HG03039 (cell line): Measurements from ENCODE around the gene VPS51.

Experiments used
- ATAC-seq: cut with Tn5 transposase; IDR thresholded peaks from one replicate; pipeline ENCODE4 v1.9.1; 2021; ENCODE audit warnings: mild to moderate bottlenecking, moderate library complexity; ENCODE audit not compliant: unreplicated experiment

Gene VPS51

DNA sequence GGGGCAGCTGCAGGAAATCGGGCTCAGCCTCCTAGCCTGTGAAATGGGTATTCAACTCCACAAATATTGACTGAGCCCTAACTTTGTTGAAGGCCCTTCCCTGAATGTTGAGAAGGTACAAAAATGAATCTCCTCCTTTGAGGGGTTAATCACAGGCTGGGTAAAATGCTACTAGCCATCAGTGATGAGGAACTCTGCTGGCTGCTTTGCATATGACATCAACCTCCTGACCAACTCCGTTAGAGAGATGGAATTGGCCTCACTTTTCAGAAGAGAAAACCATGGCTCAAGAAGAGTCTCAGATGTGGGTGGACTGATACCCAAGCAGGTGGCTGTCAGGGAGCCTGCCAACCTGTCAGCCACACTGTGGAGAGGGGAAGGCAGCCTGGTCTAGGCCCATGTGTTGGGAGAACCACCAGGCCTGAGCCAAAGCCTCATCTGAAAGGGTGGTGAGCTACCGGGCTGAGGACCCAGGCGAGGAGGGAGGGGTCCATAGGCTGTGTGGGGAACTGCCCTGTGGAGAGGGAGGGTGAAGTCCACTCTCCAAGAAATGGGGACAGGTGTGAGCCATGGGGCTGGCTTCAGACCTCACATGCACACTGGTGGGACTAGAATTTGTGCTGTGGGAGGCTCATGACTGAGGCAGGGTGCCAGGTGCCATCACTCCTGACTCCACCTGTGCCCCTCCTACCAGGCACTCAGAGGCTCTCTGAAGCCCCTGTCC, 23.9 kb upstream of the VPS51 start:
- no peak for ATAC-seq

DNA sequence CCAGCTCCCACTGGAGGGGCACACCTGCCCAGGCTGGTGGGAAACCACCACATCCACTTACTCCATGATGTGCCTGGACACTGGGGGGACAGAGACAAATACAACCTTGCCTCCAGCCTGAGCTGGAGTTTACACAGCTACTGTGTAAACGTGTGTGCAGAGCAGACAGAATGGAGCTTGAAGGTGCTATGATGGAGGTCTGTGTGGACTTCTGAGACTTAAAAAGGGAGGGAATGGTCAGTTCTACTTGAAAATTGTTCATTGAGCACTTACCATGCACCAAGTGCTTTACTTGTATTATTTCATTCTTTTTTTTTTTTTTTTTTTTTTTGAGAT, 23.4 kb upstream of the VPS51 start:
- ATAC-seq, result no peak

DNA sequence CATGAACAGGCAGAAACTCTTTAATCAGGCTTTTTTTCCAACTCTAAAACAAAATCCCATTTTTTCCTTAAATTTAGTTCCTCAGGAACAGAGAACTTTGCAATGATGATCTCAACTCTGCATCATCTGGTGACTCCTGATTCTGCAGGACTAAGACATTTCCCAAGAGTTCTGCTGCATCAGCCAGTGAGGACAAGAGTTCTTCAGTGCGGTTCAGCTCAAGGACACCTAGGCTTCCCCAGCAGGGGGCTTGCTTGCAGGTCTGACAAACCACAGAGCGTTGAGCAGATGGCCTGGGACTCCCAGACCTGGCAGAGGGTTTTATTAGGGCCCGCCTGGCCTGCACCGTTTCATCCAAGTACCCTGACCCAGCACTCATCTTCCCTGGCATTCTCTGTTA, 18.6 kb upstream of the VPS51 start:
- ATAC-seq, result no peak

DNA sequence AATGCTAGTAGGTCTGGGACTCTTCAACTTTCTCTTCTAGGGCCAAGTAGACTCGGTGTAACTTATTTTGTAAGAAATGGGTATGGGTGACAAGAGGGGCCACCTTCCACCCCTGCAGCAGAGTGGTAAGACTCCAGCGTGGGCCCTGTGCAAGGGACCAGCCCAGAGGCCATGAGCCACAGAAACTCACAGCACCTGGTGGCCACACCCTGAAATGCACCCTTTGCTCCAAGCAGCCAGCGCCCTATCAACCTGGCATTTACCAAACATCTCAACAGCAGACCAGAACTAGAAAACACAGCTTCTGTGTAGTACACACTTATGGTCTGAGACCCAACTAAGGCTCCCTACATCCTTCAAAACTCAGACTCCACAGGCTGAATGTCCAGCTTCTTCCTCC, 17.9 kb upstream of the VPS51 start:
- ATAC-seq, result no peak

DNA sequence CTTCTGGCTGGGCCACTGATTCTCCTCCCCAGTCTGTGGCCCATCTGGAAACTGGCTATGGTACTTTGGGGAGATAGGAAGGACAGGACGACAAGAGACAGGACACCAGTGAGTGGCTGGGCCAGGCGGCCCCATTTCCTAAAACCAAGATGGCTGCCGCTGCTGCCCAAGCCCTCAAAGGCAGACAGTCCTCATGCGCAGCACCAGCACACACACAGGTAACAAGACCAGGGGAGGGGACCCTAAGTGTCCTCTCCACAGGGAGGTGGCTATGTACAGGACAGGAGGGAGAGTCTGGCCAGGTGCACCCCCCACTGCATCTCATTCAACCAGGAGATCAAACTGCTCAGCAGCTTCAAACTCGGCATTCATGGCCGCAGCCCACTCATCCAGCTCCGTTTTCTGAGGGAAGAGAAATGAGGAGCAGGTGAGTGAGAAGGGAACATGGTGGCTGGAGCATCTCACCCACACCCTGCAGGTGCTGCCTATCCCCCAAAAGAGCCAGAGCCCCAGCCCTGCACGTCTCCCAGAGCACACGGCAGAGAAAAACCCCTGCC, 17.1 kb upstream of the VPS51 start:
- ATAC-seq, result no peak

DNA sequence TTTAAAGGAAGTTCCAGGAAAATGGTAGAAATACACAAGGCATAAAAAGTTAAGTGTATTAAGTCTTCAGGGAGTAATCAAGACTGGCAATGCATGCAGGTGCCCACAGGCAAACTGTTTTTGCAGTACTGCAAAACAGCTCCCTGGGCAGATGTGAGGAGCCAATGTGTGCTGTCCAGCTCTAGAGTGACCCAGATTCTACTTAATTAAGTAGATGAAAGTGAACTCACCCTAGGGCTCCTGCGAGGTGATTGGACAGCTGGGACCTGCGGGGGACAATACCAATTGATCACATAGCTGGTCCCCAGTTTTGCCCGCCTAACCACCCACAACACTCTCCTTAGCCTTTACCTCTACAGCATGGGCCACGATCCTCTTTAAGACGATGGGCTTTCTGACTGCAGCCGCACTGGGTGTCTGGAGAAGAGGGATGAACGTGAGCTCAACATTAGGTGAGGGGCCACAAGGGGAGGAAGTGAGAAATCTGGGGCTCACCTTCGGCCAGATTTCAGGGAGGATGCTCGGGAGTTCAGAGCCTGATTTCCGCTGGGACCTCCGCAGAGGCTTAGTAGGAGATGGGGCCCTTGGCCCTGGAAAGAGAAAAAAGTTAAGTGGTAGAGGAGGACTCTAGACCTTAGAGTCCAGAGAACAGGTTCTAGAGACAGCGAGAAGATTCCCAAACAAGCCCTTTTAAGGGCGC, 12.7 kb upstream of the VPS51 start:
- peak; percentile 6 for ATAC-seq

DNA sequence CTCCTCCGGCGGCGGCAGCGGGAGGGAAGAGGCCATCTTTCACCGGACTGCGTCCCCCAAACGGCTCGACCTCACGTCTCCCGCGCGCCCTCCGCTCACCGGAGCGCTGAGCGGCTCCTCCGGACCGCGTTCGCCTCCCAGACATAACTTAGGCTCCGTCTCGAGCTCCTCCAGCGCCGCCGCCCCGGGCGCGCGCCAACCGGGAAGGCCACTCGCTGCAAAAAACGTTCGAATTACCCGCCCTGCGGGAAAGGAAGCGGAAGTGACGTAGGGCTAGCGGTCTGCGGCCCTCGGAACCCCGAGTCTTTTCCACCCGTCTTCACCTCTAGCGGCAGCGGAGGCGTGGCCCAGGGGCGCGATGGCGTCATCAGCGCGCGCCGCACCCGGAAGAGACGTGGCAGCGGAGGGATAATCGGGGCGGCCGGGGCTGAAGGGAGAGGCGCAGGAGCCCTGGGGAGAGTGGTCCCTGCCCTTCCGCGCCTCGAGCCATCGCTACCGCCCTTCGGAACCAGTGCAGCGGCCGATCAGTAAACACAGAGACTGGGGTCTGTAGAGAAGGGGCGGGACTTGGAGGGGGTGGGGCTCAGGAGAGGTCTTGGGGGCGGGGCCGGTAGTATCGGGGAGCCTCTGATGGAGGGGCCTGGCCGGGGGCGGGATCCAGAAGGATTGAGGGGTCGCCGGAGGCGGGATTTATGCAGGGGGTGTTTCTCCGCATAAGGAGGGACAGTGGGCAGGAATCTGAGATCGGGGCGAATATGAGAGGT, 12.0 kb upstream of the VPS51 start, which contains the start of the genes CDCA5 and ZFPL1:
CDCA5 (minus strand) TSS at position 207 of the 764 bp plus-strand sequence; CDS start at position 145, 62 bp downstream.
ZFPL1 (plus strand) TSS at position 389 of the 764 bp plus-strand sequence. CDS start 477 bp downstream, outside the sequence.
- ATAC-seq, result peak; percentile 71

DNA sequence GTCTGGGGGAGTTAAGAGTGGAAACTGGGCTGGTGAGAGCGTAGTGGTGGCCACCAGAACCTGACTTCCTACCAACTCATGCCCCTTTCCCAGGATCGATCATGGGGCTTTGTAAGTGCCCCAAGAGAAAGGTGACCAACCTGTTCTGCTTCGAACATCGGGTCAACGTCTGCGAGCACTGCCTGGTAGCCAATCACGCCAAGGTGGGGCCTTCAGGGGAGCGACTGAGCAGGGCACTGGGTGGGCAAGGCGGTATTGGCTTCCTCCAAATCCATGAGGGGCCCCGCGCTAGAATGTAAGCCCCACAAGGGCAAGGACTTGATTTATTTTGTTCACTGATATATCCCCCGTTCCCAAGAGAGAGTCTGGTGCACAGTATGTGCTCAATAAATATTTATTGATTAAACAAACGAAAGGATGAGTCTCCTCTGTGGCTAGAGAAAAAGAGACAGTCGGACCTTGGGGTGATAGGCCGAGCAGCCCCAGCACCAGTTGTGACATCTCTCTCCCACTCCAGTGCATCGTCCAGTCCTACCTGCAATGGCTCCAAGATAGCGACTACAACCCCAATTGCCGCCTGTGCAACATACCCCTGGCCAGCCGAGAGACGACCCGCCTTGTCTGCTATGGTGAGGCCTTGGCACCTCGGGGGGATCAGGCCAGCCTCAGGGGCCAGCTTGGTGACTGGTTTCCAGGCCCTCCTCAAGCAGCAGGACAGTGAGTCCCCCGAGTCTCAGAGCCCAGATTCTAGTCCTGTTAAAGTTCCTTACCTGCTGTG, 11.2 kb upstream of the VPS51 start:
- ATAC-seq, result no peak

DNA sequence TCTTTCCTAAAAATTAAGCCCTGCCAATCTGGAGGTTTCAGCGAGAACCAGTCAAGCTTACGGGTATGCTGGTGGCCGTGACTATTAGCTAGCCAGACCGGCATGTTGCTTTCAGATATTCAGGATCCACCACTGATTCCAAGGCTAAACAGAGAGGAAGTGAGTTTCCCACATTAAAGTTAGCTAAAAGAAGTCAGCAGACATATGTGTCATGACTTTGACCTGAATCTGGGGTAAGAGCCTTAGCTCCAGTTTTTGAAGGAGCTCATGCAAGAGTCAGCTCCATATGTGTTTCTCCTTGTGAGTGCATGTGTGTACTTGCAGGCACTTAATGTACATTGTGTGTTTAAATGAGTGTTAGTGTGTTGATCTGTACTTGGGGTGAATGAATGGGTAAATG, 10.6 kb upstream of the VPS51 start:
- ATAC-seq, result no peak

DNA sequence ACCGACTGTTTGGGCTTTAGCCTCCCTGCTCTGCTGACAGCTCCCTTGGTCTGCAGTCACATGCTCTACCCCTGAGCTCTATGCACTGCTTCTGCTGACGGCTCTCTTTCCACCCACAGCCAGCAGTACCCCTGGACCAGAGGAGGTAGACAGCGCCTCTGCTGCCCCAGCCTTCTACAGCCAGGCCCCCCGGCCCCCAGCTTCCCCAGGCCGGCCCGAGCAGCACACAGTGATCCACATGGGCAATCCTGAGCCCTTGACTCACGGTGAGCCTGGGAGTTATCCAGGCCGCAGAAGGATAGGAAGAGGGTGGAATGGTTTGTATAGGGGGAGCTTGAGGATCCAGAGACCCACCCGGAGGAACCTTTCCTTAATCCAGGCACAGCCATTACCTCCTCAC, 9.2 kb upstream of the VPS51 start:
- no peak for ATAC-seq

DNA sequence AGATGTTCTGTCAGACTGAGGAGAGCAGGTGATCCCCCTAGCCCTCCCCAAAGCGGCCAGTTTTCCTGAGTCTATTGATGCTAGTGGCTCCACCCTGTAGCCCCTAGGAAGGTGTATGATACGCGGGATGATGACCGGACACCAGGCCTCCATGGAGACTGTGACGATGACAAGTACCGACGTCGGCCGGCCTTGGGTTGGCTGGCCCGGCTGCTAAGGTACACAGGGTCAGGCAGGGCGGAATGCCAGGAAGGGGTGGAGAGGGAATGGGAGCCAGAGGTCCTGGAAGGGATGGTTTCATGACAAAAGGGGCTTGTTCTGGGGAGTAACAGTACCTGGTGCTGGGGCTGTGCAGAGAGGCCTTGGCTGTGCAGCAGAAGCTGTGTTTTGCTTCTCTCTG, 8.8 kb upstream of the VPS51 start:
- ATAC-seq, result no peak

DNA sequence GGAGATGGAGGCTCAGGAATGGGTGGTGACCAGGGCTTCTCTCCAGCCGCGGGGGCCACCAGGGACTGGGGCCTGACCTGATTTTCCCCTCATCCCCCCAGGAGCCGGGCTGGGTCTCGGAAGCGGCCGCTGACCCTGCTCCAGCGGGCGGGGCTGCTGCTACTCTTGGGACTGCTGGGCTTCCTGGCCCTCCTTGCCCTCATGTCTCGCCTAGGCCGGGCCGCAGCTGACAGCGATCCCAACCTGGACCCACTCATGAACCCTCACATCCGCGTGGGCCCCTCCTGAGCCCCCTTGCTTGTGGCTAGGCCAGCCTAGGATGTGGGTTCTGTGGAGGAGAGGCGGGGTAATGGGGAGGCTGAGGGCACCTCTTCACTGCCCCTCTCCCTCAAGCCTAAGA, 8.2 kb upstream of the VPS51 start:
- ATAC-seq, result no peak

DNA sequence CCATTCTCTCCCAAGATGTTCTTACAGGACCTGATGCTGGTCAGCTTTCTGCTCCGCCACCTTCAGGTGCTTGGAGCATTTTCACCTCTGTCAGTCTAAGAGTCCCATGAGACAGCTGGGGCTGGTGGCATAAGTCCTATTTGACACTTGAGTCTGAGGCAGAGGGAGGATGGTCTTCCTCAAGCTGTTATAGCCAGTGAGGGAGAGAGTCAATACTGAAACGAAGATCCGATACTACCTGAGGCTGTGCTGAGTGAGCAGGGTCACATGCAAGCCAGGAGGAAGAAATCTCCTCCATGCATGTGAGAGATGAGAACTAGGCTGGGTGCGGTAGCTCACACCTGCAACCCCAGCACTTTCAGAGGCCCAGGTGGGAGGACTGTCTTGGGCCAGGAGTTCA, 6.4 kb upstream of the VPS51 start:
- ATAC-seq, result no peak

DNA sequence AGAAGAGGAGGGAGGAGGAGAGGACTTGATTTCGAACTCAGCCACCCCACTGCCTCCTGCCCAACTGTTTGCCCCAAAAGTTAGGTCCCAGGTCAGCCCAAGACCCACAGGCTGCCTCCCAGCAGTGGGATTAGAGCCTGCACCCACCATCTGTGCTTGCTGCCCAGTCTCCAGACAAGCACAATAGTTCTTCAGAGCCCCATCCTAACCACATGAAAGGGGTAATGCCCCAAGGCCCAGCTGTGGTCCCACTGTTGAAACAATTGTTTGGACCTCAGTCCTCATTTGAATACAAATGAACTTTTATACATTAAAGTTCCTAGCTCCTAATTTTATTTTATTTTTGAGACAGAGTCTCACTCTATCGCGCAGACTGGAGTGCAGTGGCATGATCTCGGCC, 5.4 kb upstream of the VPS51 start:
- no peak for ATAC-seq

DNA sequence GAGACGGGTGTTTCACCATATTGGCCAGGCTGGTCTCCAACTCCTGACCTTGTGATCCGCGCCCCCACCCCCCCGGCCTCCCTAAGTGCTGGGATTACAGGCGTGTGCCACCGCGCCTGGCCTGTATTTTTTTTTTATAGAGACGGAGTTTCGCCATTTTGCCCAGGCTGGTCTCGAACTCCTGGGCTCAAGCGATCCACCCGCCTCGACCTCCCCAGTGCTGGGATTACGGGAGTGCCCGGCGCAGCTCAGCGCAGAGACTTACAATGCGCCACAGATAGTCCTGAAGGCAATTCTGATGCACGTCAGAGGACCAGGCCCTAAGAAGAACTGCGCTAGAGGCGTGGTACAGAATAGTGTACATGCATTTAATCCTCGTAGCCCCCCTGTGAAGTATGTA, 587 bp upstream of the VPS51 start:
- no peak for ATAC-seq

DNA sequence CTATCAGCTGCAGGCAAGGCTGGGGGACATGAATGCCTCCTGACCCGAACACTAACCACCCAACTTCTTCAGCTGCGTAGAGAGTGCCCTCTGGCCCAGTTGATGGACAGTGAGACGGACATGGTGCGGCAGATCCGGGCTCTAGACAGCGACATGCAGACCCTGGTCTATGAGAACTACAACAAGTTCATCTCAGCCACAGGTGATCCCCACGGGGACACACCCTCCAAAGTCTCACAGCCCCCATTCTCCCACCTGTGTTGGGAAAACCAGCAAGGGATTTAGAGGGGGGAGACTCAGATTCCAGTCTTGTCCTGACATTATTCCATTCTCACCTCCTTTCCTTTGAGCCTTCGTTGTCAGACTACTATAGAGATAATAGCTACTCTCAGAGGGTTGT, 912 bp downstream of the VPS51 start:
- ATAC-seq, result no peak

DNA sequence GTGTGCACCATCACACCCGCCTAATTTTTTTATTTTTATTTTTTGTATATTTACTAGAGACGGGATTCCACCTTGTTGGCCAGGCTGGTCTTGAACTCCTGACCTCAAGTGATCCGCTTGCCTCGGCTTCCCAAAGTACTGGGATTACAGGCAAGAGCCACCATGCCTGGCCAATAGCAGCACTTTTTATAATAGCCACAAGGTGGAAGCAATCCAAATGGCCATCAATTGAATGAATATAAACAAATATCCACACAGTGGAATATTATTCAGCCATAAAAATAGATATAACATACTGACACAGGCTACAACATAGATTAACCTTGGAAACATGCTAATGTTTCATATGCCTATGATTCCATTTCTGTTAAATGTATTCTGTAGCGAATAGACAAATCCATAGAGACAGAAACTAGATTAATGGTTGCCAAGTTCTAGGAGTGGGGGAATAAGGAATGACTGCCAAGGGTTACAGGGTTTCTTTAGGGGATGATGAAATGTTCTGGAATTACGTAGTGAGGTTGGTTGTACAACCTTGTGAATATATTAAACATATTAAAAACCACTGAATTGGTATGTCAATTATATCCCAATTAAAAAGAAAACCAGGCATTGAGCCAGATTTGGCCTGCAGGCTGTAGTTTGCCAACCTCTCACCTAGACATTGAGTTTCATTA, 4.8 kb downstream of the VPS51 start:
- ATAC-seq, result no peak

DNA sequence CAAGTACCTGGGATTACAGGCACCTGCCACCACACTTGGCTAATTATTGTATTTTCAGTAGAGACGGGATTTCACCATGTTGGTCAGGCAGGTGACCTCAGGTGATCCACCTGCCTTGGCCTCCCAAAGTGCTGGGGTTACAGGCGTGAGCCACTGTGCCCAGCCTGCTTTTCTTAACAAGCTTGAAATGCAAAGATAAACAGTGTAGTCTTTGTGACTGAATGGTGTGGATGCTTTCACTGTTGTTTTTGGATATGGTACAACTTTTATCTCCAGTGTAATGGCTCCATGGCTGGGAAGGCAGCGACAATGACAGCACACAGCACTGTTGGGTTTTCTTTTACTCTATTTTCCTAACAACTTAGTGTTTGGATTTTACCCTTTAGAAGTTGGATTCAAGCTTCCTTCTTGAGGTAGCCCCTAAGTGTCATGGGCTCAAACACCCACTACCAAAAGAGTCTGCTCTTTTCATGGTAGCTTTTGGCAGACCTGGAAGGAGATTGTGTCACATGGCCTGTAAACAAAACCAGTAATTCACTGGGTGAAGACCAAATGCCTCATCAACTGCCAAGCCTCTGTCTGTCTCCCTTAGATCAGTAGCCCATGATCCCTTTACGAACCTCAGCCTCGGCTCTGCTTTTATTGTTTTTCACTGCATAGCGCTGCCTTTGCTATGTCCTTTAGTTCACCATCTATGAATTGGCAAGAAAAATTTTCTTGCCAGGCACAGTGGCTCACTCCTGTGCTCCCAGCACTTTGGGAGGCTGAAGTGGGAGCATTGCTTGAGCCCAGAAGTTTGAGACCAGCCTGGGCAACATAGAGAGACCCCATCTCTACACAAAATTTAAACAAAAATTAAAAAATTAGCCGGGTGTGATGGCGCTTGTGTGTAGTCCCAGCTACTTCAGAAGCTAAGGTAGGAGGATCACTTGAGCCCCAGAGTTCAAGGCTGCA, 6.4 kb downstream of the VPS51 start:
- ATAC-seq, result no peak

DNA sequence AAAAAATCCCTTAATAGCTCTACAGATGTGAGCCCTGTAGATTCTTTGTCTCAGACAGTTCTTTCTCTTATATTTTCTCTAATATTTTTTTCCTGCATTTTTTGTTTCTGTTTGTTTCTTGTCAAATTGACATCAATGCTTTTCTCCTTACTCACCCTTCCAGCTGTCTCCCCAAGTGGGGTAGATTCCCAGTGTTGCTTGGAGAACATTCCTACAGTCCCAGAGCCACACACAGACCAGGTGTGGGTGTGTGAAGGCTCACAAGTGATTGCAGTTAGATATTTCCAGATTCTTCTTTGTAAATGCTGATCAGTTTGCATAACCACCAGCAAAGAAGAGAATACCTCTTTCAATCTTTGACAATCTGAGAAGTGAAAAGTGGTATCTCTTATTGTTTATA, 7.5 kb downstream of the VPS51 start:
- no peak for ATAC-seq
